22Rv1 (cell line): ENCODE measurements around the gene QSOX2.

Source experiments
- H3K27ac ChIP-seq: fragments of 450-650 bp; 2 replicates; pipeline ENCODE4 v1.5.1; 2017
- CTCF ChIP-seq: fragments of 450-650 bp; IDR thresholded peaks from 2 replicates; pipeline ENCODE4 v1.5.1; 2017; ENCODE audit warnings: mild to moderate bottlenecking
- ZFX ChIP-seq: fragments of 450-650 bp; IDR thresholded peaks from 2 replicates; pipeline ENCODE4 v1.6.1; 2017; ENCODE audit warnings: antibody characterized with exemption, borderline replicate concordance

QSOX2 gene

GRCh38 chr9:136285501-136286358 lies 40.1 kb upstream of the QSOX2 start:
- no peak overlapping the region for H3K27ac ChIP-seq
- TF ChIP-seq ZFX (no peak), CTCF (no peak)

GRCh38 chr9:136284951-136285350 lies 39.3 kb upstream of the QSOX2 start:
- TF ChIP-seq CTCF = no peak
- no peak for TF ChIP-seq ZFX
- H3K27ac ChIP-seq = no peak overlapping the region

GRCh38 chr9:136284311-136284710 lies 38.7 kb upstream of the QSOX2 start:
- no peak for TF ChIP-seq CTCF
- TF ChIP-seq ZFX = no peak
- H3K27ac ChIP-seq = no peak overlapping the region

- TF ChIP-seq ZFX (no peak), CTCF (peak; percentile 93)
- H3K27ac ChIP-seq = no peak overlapping the region
Measured at GRCh38 chr9:136283291-136284235, 38.0 kb upstream of the QSOX2 start.

GRCh38 chr9:136282272-136282861 lies 36.8 kb upstream of the QSOX2 start:
- H3K27ac ChIP-seq = no peak overlapping the region
- TF ChIP-seq ZFX (no peak), CTCF (no peak)

- no peak overlapping the region for H3K27ac ChIP-seq
- no peak for TF ChIP-seq ZFX
- no peak for TF ChIP-seq CTCF
Measured at GRCh38 chr9:136281421-136282271, 36.0 kb upstream of the QSOX2 start.
